ENCODE data around the gene LRRC73. TPM values are rescaled to one million over a fixed set of nuclear protein-coding genes. Genes with fewer than 3 reads are reported as not detected.
"Not testable (repeated sequence)": the region's sequence is repeated elsewhere in the genome, so short reads cannot be mapped to it uniquely, and the experiment has no call there.

Gene LRRC73
- total and polyA plus RNA-seq, 7 experiments from 2014 or later, result 0.22 to 0.84 (median 0.46) TPM; not detected in 2

- no peak for DNase-seq
- H3K9me3 ChIP-seq (ENCODE audit: control insufficient read depth in 2 of 3, low read length in 3 of 3), result no peaks in the 10 kb centered on the region
- H3K4me1 Mint-ChIP-seq, result peaks cover 6 to 12% (median 10%) of the 10 kb centered on the region in 7 donors
- CTCF ChIA-PET, result interaction anchor here (0.6 to 1.5 kb wide), 2 partner anchors 33 to 48 kb away, joined by 3 read pairs; no protein-coding TSS in a partner anchor
- H3K27me3 Mint-ChIP-seq, result peaks cover 0 to 55% (median 15%) of the 10 kb centered on the region in 5 donors
- no peaks in the 10 kb centered on the region for H3K36me3 ChIP-seq (ENCODE audit: control insufficient read depth in 2 of 3, insufficient read depth in 3 of 3, low read length in 3 of 3)
- H3K27ac ChIP-seq (ENCODE audit: low read depth, low read length), result no peak overlapping the region
- no peaks in the 10 kb centered on the region for H3K9me3 Mint-ChIP-seq
- POLR2A ChIA-PET, result interaction anchor here (1.0 kb wide), 1 partner anchor 18 kb away, joined by 4 read pairs; the partner anchor contains the start of gene TJAP1
- no peak overlapping the region for H3K4me3 Mint-ChIP-seq
- H3K36me3 Mint-ChIP-seq, result peaks cover 0 to 5% (median 0%) of the 10 kb centered on the region in 5 donors
- H3K4me3 ChIP-seq (ENCODE audit: low read length), result no peak overlapping the region
- no peaks in the 10 kb centered on the region for H3K27me3 ChIP-seq (ENCODE audit: control insufficient read depth in 2 of 2, insufficient read depth in 2 of 2, low read length in 2 of 2)
- H3K27ac Mint-ChIP-seq, result no peak overlapping the region
- ATAC-seq, result no peak
- intact Hi-C loops (cut with micrococcal nuclease), result loop anchor here (10.0 kb wide), 3 partner anchors 115 to 895 kb away; partner anchors contain the start of genes POLH (in 1 of the 2), UBR2 (in 1 of the 2) and XPO5 (in 1 of the 2)
- H3K4me1 ChIP-seq (ENCODE audit: control insufficient read depth in 2 of 2, insufficient read depth in 2 of 2, low read length in 2 of 2), result peaks cover 6 to 7% of the 10 kb centered on the region in 2 donors
These were observed 50.6 kb downstream of the LRRC73 start for GRCh38 chr6:43459535-43459934.

DNA sequence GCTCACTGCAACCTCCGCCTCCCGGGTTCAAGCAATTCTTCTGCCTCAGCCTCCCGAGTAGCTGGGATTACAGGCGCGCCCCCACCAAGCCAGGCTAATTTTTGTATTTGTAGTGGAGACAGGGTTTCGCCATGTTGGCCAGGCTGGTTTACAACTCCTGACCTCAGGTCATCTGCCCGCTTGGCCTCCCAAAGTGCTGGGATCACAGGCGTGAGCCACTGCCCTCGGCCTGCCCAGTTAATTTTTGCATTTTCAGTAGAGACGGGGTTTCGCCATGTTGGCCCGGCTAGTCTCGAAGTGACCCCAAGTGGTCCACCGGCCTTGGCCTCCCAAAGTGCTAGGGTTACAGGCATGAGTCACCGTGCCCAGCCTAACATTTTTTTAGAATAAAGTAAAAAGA is 52.0 kb downstream of the LRRC73 start:
- H3K36me3 Mint-ChIP-seq; H3K27ac Mint-ChIP-seq; H3K9me3 Mint-ChIP-seq; H3K27ac ChIP-seq (ENCODE audit: low read depth, low read length); H3K36me3 ChIP-seq (ENCODE audit: control insufficient read depth in 2 of 3, insufficient read depth in 3 of 3, low read length in 3 of 3); H3K9me3 ChIP-seq (ENCODE audit: control insufficient read depth in 2 of 3, low read length in 3 of 3); H3K4me3 Mint-ChIP-seq; H3K27me3 ChIP-seq (ENCODE audit: control insufficient read depth in 2 of 2, insufficient read depth in 2 of 2, low read length in 2 of 2); H3K4me1 ChIP-seq (ENCODE audit: control insufficient read depth in 2 of 2, insufficient read depth in 2 of 2, low read length in 2 of 2); H3K4me3 ChIP-seq (ENCODE audit: low read length); DNase-seq; ATAC-seq; POLR2A ChIA-PET: not testable (repeated sequence)
- Mint-ChIP-seq H3K27me3 (peaks cover 0 to 56% (median 13%) of the 10 kb centered on the region in 5 donors), H3K4me1 (peaks cover 10 to 19% (median 12%) of the 10 kb centered on the region in 7 donors)
- CTCF ChIA-PET, result interaction anchor here (0.6 kb wide), 1 partner anchor 234 kb away, joined by 3 read pairs; no protein-coding TSS in a partner anchor
- intact Hi-C loops (cut with micrococcal nuclease), result loop anchor here (10.0 kb wide), 3 partner anchors 117 to 893 kb away; partner anchors contain the start of genes POLH (in 1 of the 2), UBR2 (in 1 of the 2) and XPO5 (in 1 of the 2)

GRCh38 chr6:43457643-43458042 is 52.5 kb downstream of the LRRC73 start:
- Mint-ChIP-seq H3K27ac (no peak overlapping the region), H3K36me3 (peaks cover 0 to 12% (median 0%) of the 10 kb centered on the region in 5 donors), H3K27me3 (peaks cover 0 to 52% (median 8%) of the 10 kb centered on the region in 5 donors), H3K4me1 (peaks cover 10 to 19% (median 12%) of the 10 kb centered on the region in 7 donors), H3K9me3 (no peaks in the 10 kb centered on the region), H3K4me3 (peak overlapping the region in 1 of 10 donors; percentile 20)
- Histone ChIP-seq H3K9me3 (ENCODE audit: control insufficient read depth in 2 of 3, low read length in 3 of 3) (no peaks in the 10 kb centered on the region), H3K27me3 (ENCODE audit: control insufficient read depth in 2 of 2, insufficient read depth in 2 of 2, low read length in 2 of 2) (no peaks in the 10 kb centered on the region), H3K4me1 (ENCODE audit: control insufficient read depth in 2 of 2, insufficient read depth in 2 of 2, low read length in 2 of 2) (peaks cover 6 to 7% of the 10 kb centered on the region in 2 donors), H3K4me3 (ENCODE audit: low read length) (no peak overlapping the region), H3K27ac (ENCODE audit: low read depth, low read length) (no peak overlapping the region), H3K36me3 (ENCODE audit: control insufficient read depth in 2 of 3, insufficient read depth in 3 of 3, low read length in 3 of 3) (no peaks in the 10 kb centered on the region)
- ATAC-seq, result no peak
- no peak for DNase-seq
- intact Hi-C loops (cut with micrococcal nuclease), result loop anchor here (10.0 kb wide), 3 partner anchors 117 to 893 kb away; partner anchors contain the start of genes POLH (in 1 of the 2), UBR2 (in 1 of the 2) and XPO5 (in 1 of the 2)
- ChIA-PET POLR2A (no interaction called here), CTCF (no interaction called here)

Other genes with a start within 250 kb of the LRRC73 start
- gene SLC22A7, start 212.1 kb downstream of the LRRC73 start, total RNA-seq, result not detected
- gene SLC22A7, start 212.1 kb downstream of the LRRC73 start, polyA plus RNA-seq, result not detected
- gene CRIP3, start 201.5 kb downstream of the LRRC73 start, total RNA-seq, result 1 to 10 TPM in 4 of 5 experiments, not detected in 1; 2.1 to 7.4 (median 4.8) TPM
- gene CRIP3, start 201.5 kb downstream of the LRRC73 start, polyA plus RNA-seq, result not detected
- 10 to 100 TPM; 15.8 to 40.2 (median 28.3) TPM for gene ZNF318, start 140.7 kb downstream of the LRRC73 start, total RNA-seq
- gene ZNF318, start 140.7 kb downstream of the LRRC73 start, polyA plus RNA-seq, result 10 to 100 TPM in 1 of 2 donors, 1 to 10 TPM in 1; 6.9 to 12.9 TPM
- gene ABCC10, start 82.8 kb downstream of the LRRC73 start, total RNA-seq, result 10 to 100 TPM; 56.2 to 74.6 (median 60.4) TPM
- gene ABCC10, start 82.8 kb downstream of the LRRC73 start, polyA plus RNA-seq, result 10 to 100 TPM in 1 of 2 donors, 1 to 10 TPM in 1; 9.8 to 18.6 TPM
- gene DLK2, start 54.8 kb downstream of the LRRC73 start, total RNA-seq, result 1 to 10 TPM in 1 of 5 experiments, under 1 TPM in 4; 0.30 to 1.6 (median 0.53) TPM
- 1 to 10 TPM in 1 of 2 donors, under 1 TPM in 1; 0.74 to 1.0 TPM for gene DLK2, start 54.8 kb downstream of the LRRC73 start, polyA plus RNA-seq
- 10 to 100 TPM; 29.2 to 55.2 (median 33.5) TPM for gene TJAP1, start 32.8 kb downstream of the LRRC73 start, total RNA-seq
- 10 to 100 TPM in 1 of 2 donors, 1 to 10 TPM in 1; 8.2 to 10.9 TPM for gene TJAP1, start 32.8 kb downstream of the LRRC73 start, polyA plus RNA-seq
- 10 to 100 TPM; 54.4 to 75.9 (median 67.3) TPM for gene YIPF3, start 6.6 kb upstream of the LRRC73 start, total RNA-seq
- gene YIPF3, start 6.6 kb upstream of the LRRC73 start, polyA plus RNA-seq, result 10 to 100 TPM; 68.3 to 74.5 TPM
- gene POLR1C, start 6.7 kb upstream of the LRRC73 start, total RNA-seq, result 10 to 100 TPM; 36.3 to 61.1 (median 40.9) TPM
- gene POLR1C, start 6.7 kb upstream of the LRRC73 start, polyA plus RNA-seq, result 10 to 100 TPM; 13.1 to 29.2 TPM
- 100 to 1,000 TPM in 1 of 5 experiments, 10 to 100 TPM in 4; 35.0 to 107 (median 41.9) TPM for gene XPO5, start 65.7 kb upstream of the LRRC73 start, total RNA-seq
- gene XPO5, start 65.7 kb upstream of the LRRC73 start, polyA plus RNA-seq, result 10 to 100 TPM in 1 of 2 donors, 1 to 10 TPM in 1; 9.3 to 10.2 TPM
- 10 to 100 TPM in 4 of 5 experiments, 1 to 10 TPM in 1; 9.1 to 65.6 (median 19.3) TPM for gene POLH, start 65.8 kb upstream of the LRRC73 start, total RNA-seq
- gene POLH, start 65.8 kb upstream of the LRRC73 start, polyA plus RNA-seq, result 10 to 100 TPM in 1 of 2 donors, 1 to 10 TPM in 1; 7.4 to 16.8 TPM
- 10 to 100 TPM; 55.0 to 94.7 (median 72.0) TPM for gene GTPBP2, start 118.9 kb upstream of the LRRC73 start, total RNA-seq
- 1 to 10 TPM; 3.2 TPM for gene GTPBP2, start 118.9 kb upstream of the LRRC73 start, polyA plus RNA-seq
- 10 to 100 TPM; 25.2 to 44.5 (median 28.0) TPM for gene MAD2L1BP, start 125.5 kb upstream of the LRRC73 start, total RNA-seq
- gene MAD2L1BP, start 125.5 kb upstream of the LRRC73 start, polyA plus RNA-seq, result 10 to 100 TPM; 14.9 to 29.1 TPM
- not detected for gene RSPH9, start 134.7 kb upstream of the LRRC73 start, total RNA-seq
- gene RSPH9, start 134.7 kb upstream of the LRRC73 start, polyA plus RNA-seq, result 1 to 10 TPM in 1 of 2 donors, under 1 TPM in 1; 0.96 to 1.1 TPM
- 10 to 100 TPM; 20.9 to 39.2 (median 28.7) TPM for gene MRPS18A, start 177.4 kb upstream of the LRRC73 start, total RNA-seq
- gene MRPS18A, start 177.4 kb upstream of the LRRC73 start, polyA plus RNA-seq, result 10 to 100 TPM; 59.7 to 68.4 TPM